Measurements from ENCODE around the gene P2RX6.
"Not testable (repeated sequence)": the region's sequence is repeated elsewhere in the genome, so short reads cannot be mapped to it uniquely, and the experiment has no call there.

The P2RX6 gene

GRCh38 chr22:20995329-20996030, 19.5 kb upstream of the P2RX6 start:
- DNase-seq = no peak

- no peak for DNase-seq
These were observed 18.9 kb upstream of the P2RX6 start for GRCh38 chr22:20996031-20996410.

- DNase-seq = no peak
These were observed 18.1 kb upstream of the P2RX6 start for GRCh38 chr22:20996598-20997535.

GRCh38 chr22:20997536-20998257, 17.3 kb upstream of the P2RX6 start:
- no peak for DNase-seq

GRCh38 chr22:20998411-20999336, 16.3 kb upstream of the P2RX6 start:
- DNase-seq = no peak

- DNase-seq = no peak
These were observed 15.4 kb upstream of the P2RX6 start for GRCh38 chr22:20999350-21000206.

- no peak for DNase-seq
These were observed 14.6 kb upstream of the P2RX6 start for GRCh38 chr22:21000207-21000986.

GRCh38 chr22:21000987-21001600, 13.9 kb upstream of the P2RX6 start:
- no peak for DNase-seq

GRCh38 chr22:21001601-21002325, 13.2 kb upstream of the P2RX6 start, which contains the start of gene THAP7:
THAP7 (minus strand) TSS chr22:21002118; CDS start chr22:21001911, 207 bp downstream.
- peak; percentile 88 to 94 for DNase-seq

GRCh38 chr22:21003782-21004181, 11.2 kb upstream of the P2RX6 start:
- DNase-seq = peak; percentile 21 to 22

- DNase-seq = not testable (repeated sequence)
These were observed 5.8 kb upstream of the P2RX6 start for GRCh38 chr22:21009208-21009607.

GRCh38 chr22:21009638-21010425, 5.1 kb upstream of the P2RX6 start:
- no peak for DNase-seq

GRCh38 chr22:21010426-21011113, 4.4 kb upstream of the P2RX6 start:
- DNase-seq = no peak

GRCh38 chr22:21012446-21013407, 2.2 kb upstream of the P2RX6 start:
- no peak for DNase-seq

GRCh38 chr22:21013657-21014201, 1.2 kb upstream of the P2RX6 start:
- no peak for DNase-seq

- peak; percentile 94 to 96 for DNase-seq
These were observed 701 bp upstream of the P2RX6 start for GRCh38 chr22:21014202-21014725.

Measured in SHP77 (cell line).